Mammary epithelial cell (primary cell): ENCODE measurements around the gene DIPK1C.

ENCODE experiments used
- EZH2 ChIP-seq: IDR thresholded peaks from 2 replicates; pipeline ENCODE4 v1.6.1; 2012; ENCODE audit warnings: low read length, inconsistent platforms, borderline replicate concordance
- TF ChIP-seq, protein P1 (sequence below), 2 donors: IDR thresholded peaks in 1 of 2; conservative IDR thresholded peaks in 1 of 2; 2 replicates each; pipeline ENCODE4 v1.5.1; 2011 to 2012; ENCODE audit warnings: inconsistent platforms in 2 of 2, low read length in 2 of 2, mild to moderate bottlenecking in 2 of 2, control low read depth in 1 of 2, low read depth in 1 of 2; ENCODE audit not compliant: insufficient read depth in 1 of 2; ENCODE audit errors: extremely low read depth in 1 of 2

DNA sequence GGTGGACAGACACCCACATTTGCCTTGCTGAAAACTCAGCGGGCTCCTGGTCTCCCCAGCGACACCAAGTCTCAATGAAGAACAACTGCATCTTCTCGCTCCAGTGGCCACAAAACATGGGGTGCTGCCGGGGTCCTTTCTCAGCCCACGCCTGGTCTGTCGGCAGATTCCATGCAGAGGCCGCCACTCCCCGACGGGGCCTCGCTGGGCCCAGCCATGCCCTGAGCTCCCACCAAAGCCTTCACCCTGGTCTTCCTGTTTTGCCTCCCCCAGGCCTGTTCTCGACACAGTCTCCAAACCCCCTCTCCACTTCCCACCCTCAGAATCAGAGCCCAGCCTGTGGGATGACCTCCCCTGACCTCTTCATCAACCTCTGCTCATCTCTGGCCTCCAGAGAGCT, 31.2 kb downstream of the DIPK1C start:
- TF ChIP-seq, protein P1, sequence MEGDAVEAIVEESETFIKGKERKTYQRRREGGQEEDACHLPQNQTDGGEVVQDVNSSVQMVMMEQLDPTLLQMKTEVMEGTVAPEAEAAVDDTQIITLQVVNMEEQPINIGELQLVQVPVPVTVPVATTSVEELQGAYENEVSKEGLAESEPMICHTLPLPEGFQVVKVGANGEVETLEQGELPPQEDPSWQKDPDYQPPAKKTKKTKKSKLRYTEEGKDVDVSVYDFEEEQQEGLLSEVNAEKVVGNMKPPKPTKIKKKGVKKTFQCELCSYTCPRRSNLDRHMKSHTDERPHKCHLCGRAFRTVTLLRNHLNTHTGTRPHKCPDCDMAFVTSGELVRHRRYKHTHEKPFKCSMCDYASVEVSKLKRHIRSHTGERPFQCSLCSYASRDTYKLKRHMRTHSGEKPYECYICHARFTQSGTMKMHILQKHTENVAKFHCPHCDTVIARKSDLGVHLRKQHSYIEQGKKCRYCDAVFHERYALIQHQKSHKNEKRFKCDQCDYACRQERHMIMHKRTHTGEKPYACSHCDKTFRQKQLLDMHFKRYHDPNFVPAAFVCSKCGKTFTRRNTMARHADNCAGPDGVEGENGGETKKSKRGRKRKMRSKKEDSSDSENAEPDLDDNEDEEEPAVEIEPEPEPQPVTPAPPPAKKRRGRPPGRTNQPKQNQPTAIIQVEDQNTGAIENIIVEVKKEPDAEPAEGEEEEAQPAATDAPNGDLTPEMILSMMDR (conservative IDR thresholded peaks at IDR 0.05 in 1 of 2, IDR thresholded peaks at IDR 0.05 in 1 of 2; ENCODE audit: extremely low read depth in 1 of 2, insufficient read depth in 1 of 2, low read depth in 1 of 2, low read length in 2 of 2) = no peak
- no peak for TF ChIP-seq EZH2
